Endothelial cell of umbilical vein (primary cell): Measurements from ENCODE around the gene MPV17. TPM values are rescaled to one million over a fixed set of nuclear protein-coding genes. Genes with fewer than 3 reads are reported as not detected.
A peak's percentile ranks its signal among the peaks of the same experiment; 100 is the strongest.

Source experiments
- BruUV-seq: library from RNA; stranded (reverse); fragments of 400-500 nt; replicated peaks from 2 replicates; lab custom pipeline; 2021; lab: Mats Ljungman, UMichigan
- CTCF ChIA-PET: fragments of 300-600, 350-600 bp; sonication (Branson Sonifier 250); formaldehyde crosslinking; loops from one replicate; lab custom pipeline; 2021; ENCODE audit warnings: antibody characterized with exemption, inconsistent platforms; lab: Charles Lee
- POLR2A ChIA-PET: fragments of 300-600, 350-600 bp; sonication (Branson Sonifier 250); formaldehyde crosslinking; loops from one replicate; lab custom pipeline; 2021; ENCODE audit warnings: antibody characterized with exemption, inconsistent platforms; lab: Charles Lee
- DNase-seq: peaks from one replicate; pipeline ENCODE4 v3.0.0-alpha.2; 2011; ENCODE audit warnings: low read depth, low spot score
- FAIRE-seq: peaks from 2 replicates; lab custom pipeline; 2011; peaks lifted over from hg19 to GRCh38; lab: Jason Lieb, UNC
- H2AFZ ChIP-seq: 2 replicates; pipeline ENCODE4 v1.6.0; 2012; ENCODE audit warnings: low read depth, low read length, control low read depth, inconsistent platforms
- H3K27ac ChIP-seq: 2 replicates; pipeline ENCODE4 v1.5.1; 2011; ENCODE audit warnings: low read depth, mild to moderate bottlenecking, control low read depth, low read length, moderate library complexity; ENCODE audit not compliant: insufficient read depth
- H3K27me3 ChIP-seq, 2 experiments: 2 replicates each; pipeline versions ENCODE4 v1.6.0 to v1.6.1; 2011; ENCODE audit warnings: low read length in 2 of 2, mixed read lengths in 1 of 2; ENCODE audit not compliant: control insufficient read depth in 2 of 2, insufficient read depth in 2 of 2
- H3K36me3 ChIP-seq, 2 experiments: 2 replicates in 1 of 2; 3 replicates in 1 of 2; pipeline ENCODE4 v1.5.1; 2011; ENCODE audit warnings: low read length in 2 of 2, mild to moderate bottlenecking in 1 of 2, moderate library complexity in 1 of 2; ENCODE audit not compliant: control insufficient read depth in 2 of 2, insufficient read depth in 2 of 2; ENCODE audit errors: extremely low read depth in 1 of 2
- H3K4me1 ChIP-seq: 3 replicates; pipeline ENCODE4 v1.5.1; 2011; ENCODE audit warnings: mild to moderate bottlenecking, low read length; ENCODE audit not compliant: control insufficient read depth, insufficient read depth; ENCODE audit errors: extremely low read depth
- H3K4me2 ChIP-seq: 2 replicates; pipeline ENCODE4 v1.6.1; 2011; ENCODE audit warnings: low read length, control low read depth, mixed read lengths; ENCODE audit not compliant: insufficient read depth
- H3K4me3 ChIP-seq, 3 experiments: fragments of 200-600 bp in 1 of 3; sonication (generic), shearing (Covaris generic) in 1 of 3; replicated peaks in 1 of 3; 2 replicates each; pipeline ENCODE4 v1.5.1; 2011 to 2016; ENCODE audit warnings: control low read depth in 3 of 3, low read length in 3 of 3, mild to moderate bottlenecking in 2 of 3, inconsistent platforms in 1 of 3, low read depth in 1 of 3, moderate library complexity in 1 of 3; ENCODE audit not compliant: insufficient read depth in 1 of 3
- H3K79me2 ChIP-seq: 2 replicates; pipeline ENCODE4 v1.6.0; 2012; ENCODE audit warnings: low read length, inconsistent platforms; ENCODE audit not compliant: control insufficient read depth, insufficient read depth
- H3K9ac ChIP-seq: replicated peaks from 2 replicates; pipeline ENCODE3; 2011; ENCODE audit warnings: low read length, control low read depth; ENCODE audit not compliant: insufficient read depth; ENCODE audit errors: extremely low read depth
- H3K9me1 ChIP-seq: replicated peaks from 3 replicates; pipeline ENCODE4 v1.6.0; 2011; ENCODE audit warnings: mild to moderate bottlenecking, low read length; ENCODE audit not compliant: control insufficient read depth, insufficient read depth; ENCODE audit errors: extremely low read depth
- H3K9me3 ChIP-seq: replicated peaks from 2 replicates; pipeline ENCODE4 v1.5.1; 2012; ENCODE audit warnings: low read length, inconsistent platforms; ENCODE audit not compliant: control insufficient read depth, insufficient read depth
- H4K20me1 ChIP-seq: replicated peaks from 2 replicates; pipeline ENCODE3; 2011; ENCODE audit warnings: mild to moderate bottlenecking, low read length; ENCODE audit not compliant: control insufficient read depth, insufficient read depth; ENCODE audit errors: extremely low read depth
- EZH2 ChIP-seq: IDR thresholded peaks from 2 replicates; pipeline ENCODE4 v1.6.1; 2012; ENCODE audit warnings: borderline replicate concordance, low read depth, mild to moderate bottlenecking, moderate library complexity, low read length, inconsistent platforms; ENCODE audit not compliant: severe bottlenecking
- FOS ChIP-seq: IDR thresholded peaks from 2 replicates; pipeline ENCODE4 v1.6.1; 2011; ENCODE audit warnings: mild to moderate bottlenecking, low read length, moderate library complexity, borderline replicate concordance; ENCODE audit not compliant: insufficient read depth
- GATA2 ChIP-seq: IDR thresholded peaks from 2 replicates; pipeline ENCODE4 v1.7.0; 2011; ENCODE audit warnings: low read depth, mild to moderate bottlenecking, moderate library complexity, mixed read lengths, low read length; ENCODE audit not compliant: insufficient read length, insufficient read depth
- JUN ChIP-seq: IDR thresholded peaks from 2 replicates; pipeline ENCODE4 v1.6.1; 2011; ENCODE audit warnings: borderline replicate concordance, low read depth; ENCODE audit not compliant: insufficient read length, insufficient read depth
- MYC ChIP-seq: IDR thresholded peaks from one replicate; pipeline ENCODE4 v1.6.1; 2011; ENCODE audit warnings: mild to moderate bottlenecking, low read depth, low read length
- POLR2A ChIP-seq: IDR thresholded peaks from 2 replicates; pipeline ENCODE4 v1.6.1; 2012; ENCODE audit warnings: low read depth, mild to moderate bottlenecking, control low read depth, low read length
- POLR2AphosphoS5 ChIP-seq: IDR thresholded peaks from 2 replicates; pipeline ENCODE4 v1.6.1; 2012; ENCODE audit warnings: low read depth, mild to moderate bottlenecking, control low read depth, low read length, moderate library complexity; ENCODE audit not compliant: insufficient read depth
- dilution Hi-C: fragments of 300-500 bp; cut with MboI; formaldehyde crosslinking; loops from one replicate; pipeline ENCODE4 v1.15.0; 2019; ENCODE audit warnings: low sequenced_read_pairs; ENCODE audit not compliant: extremely low pct_ligation_motif_present
- intact Hi-C: fragments of 100-400 bp; cut with micrococcal nuclease; formaldehyde crosslinking; loops from one replicate; pipeline ENCODE4 v1.10.0; 2022
- polyA plus RNA-seq, 4 experiments: library from polyadenylated mRNA; depleted of rRNA in 3 of 4; stranded (reverse) in 3 of 4; unstranded in 1 of 4; fragments of >200 nt; gene quantifications; 2 replicates each; pipeline versions ENCODE4 v1.2.1 to v1.2.3, GENCODE V29; 2011 to 2012; ENCODE audit warnings: missing spikeins in 1 of 4
- total RNA-seq: library from RNA; stranded (reverse); gene quantifications from 2 replicates; pipeline ENCODE4 v1.2.3, GENCODE V29; 2021
- TF ChIP-seq, protein P1 (sequence below): IDR thresholded peaks from 2 replicates; pipeline ENCODE4 v1.6.1; 2011; ENCODE audit not compliant: insufficient read depth, insufficient read length
- TF ChIP-seq, protein P2 (sequence below), 2 donors: IDR thresholded peaks; 1 replicate in 1 of 2; 2 replicates in 1 of 2; pipeline ENCODE4 v1.5.1; 2011; ENCODE audit warnings: low read length in 2 of 2, mild to moderate bottlenecking in 2 of 2, moderate library complexity in 2 of 2, control low read depth in 1 of 2, inconsistent platforms in 1 of 2, low read depth in 1 of 2; ENCODE audit not compliant: insufficient read depth in 1 of 2; ENCODE audit errors: extremely low read depth in 1 of 2

Gene MPV17
- total and polyA plus RNA-seq, 2 donors (not counting 3 experiments of a cell fraction or from before 2014, with no cell fraction given), result 74.7 to 267 TPM

DNA sequence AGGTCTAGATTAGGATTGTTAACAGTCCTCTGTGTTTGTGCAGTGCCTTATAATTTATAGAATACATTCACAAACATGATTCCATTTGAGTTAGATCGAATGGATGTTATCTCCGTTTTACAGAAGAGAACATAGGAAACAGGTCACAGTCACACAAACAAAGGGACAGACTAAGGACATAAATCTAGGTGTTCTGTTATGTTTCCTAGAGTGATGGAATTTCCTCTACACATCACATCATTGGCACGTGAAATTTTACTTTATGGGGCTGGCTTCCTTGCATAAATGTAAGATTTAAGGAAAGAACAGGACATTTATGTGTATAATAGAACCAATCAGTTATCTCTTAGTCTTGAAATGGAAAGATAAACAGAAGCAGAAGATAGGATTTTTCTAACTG, 34.3 kb downstream of the MPV17 start:
- H3K36me3 ChIP-seq, result no peaks in the 10 kb centered on the region
- peak overlapping the region; percentile 60 for H3K4me2 ChIP-seq
- DNase-seq (peak; percentile 94), FAIRE-seq (peak; percentile 91)
- peaks cover 37% of the 10 kb centered on the region for H3K4me1 ChIP-seq
- BruUV-seq, result no TSS peak
- no peaks in the 10 kb centered on the region for H3K9me3 ChIP-seq
- no peaks in the 10 kb centered on the region for H3K27me3 ChIP-seq
- intact Hi-C loops (loop anchor here (1.0 to 10.0 kb wide), 4 partner anchors 8 to 324 kb away; partner anchors contain the start of genes ATRAID and SLC5A6), dilution Hi-C loops (no loop called here)
- no peaks in the 10 kb centered on the region for H3K79me2 ChIP-seq
- H2AFZ ChIP-seq, result peak overlapping the region; percentile 25
- H3K9ac ChIP-seq, result peak overlapping the region; percentile 71
- ChIA-PET CTCF (interaction anchor here (1.0 to 7.2 kb wide), 5 partner anchors 7 to 43 kb away, joined by 3 to 107 read pairs (median 8); partner anchors contain the start of gene TRIM54), POLR2A (no interaction called here)
- peak overlapping the region; percentile 97 for H3K27ac ChIP-seq
- H4K20me1 ChIP-seq, result no peaks in the 10 kb centered on the region
- H3K9me1 ChIP-seq, result no peaks in the 10 kb centered on the region
- H3K4me3 ChIP-seq, result no peak overlapping the region
- TF ChIP-seq, protein P1, sequence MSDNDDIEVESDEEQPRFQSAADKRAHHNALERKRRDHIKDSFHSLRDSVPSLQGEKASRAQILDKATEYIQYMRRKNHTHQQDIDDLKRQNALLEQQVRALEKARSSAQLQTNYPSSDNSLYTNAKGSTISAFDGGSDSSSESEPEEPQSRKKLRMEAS, result no peak
- TF ChIP-seq JUN, result peak; percentile 90
- no peak for TF ChIP-seq MYC
- TF ChIP-seq POLR2AphosphoS5, result peak; percentile 46
- TF ChIP-seq POLR2A, result peak; percentile 60
- peak; percentile 73 for TF ChIP-seq GATA2
- TF ChIP-seq, protein P2, sequence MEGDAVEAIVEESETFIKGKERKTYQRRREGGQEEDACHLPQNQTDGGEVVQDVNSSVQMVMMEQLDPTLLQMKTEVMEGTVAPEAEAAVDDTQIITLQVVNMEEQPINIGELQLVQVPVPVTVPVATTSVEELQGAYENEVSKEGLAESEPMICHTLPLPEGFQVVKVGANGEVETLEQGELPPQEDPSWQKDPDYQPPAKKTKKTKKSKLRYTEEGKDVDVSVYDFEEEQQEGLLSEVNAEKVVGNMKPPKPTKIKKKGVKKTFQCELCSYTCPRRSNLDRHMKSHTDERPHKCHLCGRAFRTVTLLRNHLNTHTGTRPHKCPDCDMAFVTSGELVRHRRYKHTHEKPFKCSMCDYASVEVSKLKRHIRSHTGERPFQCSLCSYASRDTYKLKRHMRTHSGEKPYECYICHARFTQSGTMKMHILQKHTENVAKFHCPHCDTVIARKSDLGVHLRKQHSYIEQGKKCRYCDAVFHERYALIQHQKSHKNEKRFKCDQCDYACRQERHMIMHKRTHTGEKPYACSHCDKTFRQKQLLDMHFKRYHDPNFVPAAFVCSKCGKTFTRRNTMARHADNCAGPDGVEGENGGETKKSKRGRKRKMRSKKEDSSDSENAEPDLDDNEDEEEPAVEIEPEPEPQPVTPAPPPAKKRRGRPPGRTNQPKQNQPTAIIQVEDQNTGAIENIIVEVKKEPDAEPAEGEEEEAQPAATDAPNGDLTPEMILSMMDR (IDR thresholded peaks at IDR 0.05; ENCODE audit: extremely low read depth in 1 of 2, insufficient read depth in 1 of 2, low read depth in 1 of 2, low read length in 2 of 2), result no peak
- peak; percentile 48 for TF ChIP-seq FOS
- no peak for TF ChIP-seq EZH2
